Calu3 (cell line): ENCODE results near the gene GABBR1. TPM values are rescaled to one million over a fixed set of nuclear protein-coding genes. Genes with fewer than 3 reads are reported as not detected.
A peak's percentile ranks its signal among the peaks of the same experiment; 100 is the strongest.

Experiments
- BruUV-seq: library from RNA; stranded (reverse); fragments of 400-500 nt; replicated peaks from 2 replicates; lab custom pipeline; 2021; lab: Mats Ljungman, UMichigan
- CTCF ChIA-PET: fragments of 300-600 bp; sonication (Branson Sonifier 250); formaldehyde crosslinking; loops from one replicate; lab custom pipeline; 2022; ENCODE audit warnings: antibody characterized with exemption; lab: Charles Lee
- DNase-seq: peaks from one replicate; pipeline ENCODE4 v3.0.0; 2022
- H3K27ac Mint-ChIP-seq: one replicate; pipeline ENCODE4 v1.8.0; 2022; ENCODE audit warnings: mixed read lengths; ENCODE audit not compliant: unreplicated experiment
- H3K27me3 Mint-ChIP-seq: one replicate; pipeline ENCODE4 v1.8.0; 2022; ENCODE audit warnings: mixed read lengths; ENCODE audit not compliant: unreplicated experiment
- H3K36me3 Mint-ChIP-seq: one replicate; pipeline ENCODE4 v1.8.0; 2022; ENCODE audit warnings: mild to moderate bottlenecking, moderate library complexity, mixed read lengths; ENCODE audit not compliant: insufficient read depth, unreplicated experiment
- H3K4me1 Mint-ChIP-seq: one replicate; pipeline ENCODE4 v1.8.0; 2022; ENCODE audit warnings: mild to moderate bottlenecking, low read depth, mixed read lengths; ENCODE audit not compliant: unreplicated experiment
- H3K4me3 Mint-ChIP-seq: one replicate; pipeline ENCODE4 v1.8.0; 2022; ENCODE audit warnings: mild to moderate bottlenecking, low read depth, moderate library complexity, mixed read lengths; ENCODE audit not compliant: unreplicated experiment
- H3K9me3 Mint-ChIP-seq: one replicate; pipeline ENCODE4 v1.8.0; 2022; ENCODE audit warnings: low read depth, mixed read lengths; ENCODE audit not compliant: unreplicated experiment
- CTCF ChIP-seq: fragments of 200-600 bp; IDR thresholded peaks from one replicate; pipeline ENCODE4 v1.8.0; 2022; ENCODE audit warnings: antibody characterized with exemption; ENCODE audit not compliant: unreplicated experiment
- intact Hi-C: fragments of 100-400 bp; cut with micrococcal nuclease; formaldehyde crosslinking; loops from one replicate; pipeline ENCODE4 v1.10.0; 2022; ENCODE audit not compliant: unreplicated experiment
- total RNA-seq: library from RNA; stranded (reverse); gene quantifications from 2 replicates; pipeline ENCODE4 v1.2.3, GENCODE V29; 2022

The GABBR1 gene
- total RNA-seq, 1 experiment from 2014 or later: 42.2 TPM

GRCh38 chr6:29653452-29654038, 20.6 kb upstream of the GABBR1 start:
- Mint-ChIP-seq H3K4me3 (no peak overlapping the region), H3K9me3 (no peaks in the 10 kb centered on the region), H3K36me3 (peaks cover 16% of the 10 kb centered on the region), H3K4me1 (no peaks in the 10 kb centered on the region), H3K27me3 (no peaks in the 10 kb centered on the region), H3K27ac (no peak overlapping the region)
- peak; percentile 51 for DNase-seq
- CTCF ChIA-PET: interaction anchor here (0.6 to 2.6 kb wide), 15 partner anchors 8 to 779 kb away, joined by 3 to 28 read pairs (median 5); partner anchors contain the start of gene GABBR1
- no TSS peak for BruUV-seq
- intact Hi-C loops: loop anchor here (5.0 kb wide), 2 partner anchors 34 to 184 kb away; no protein-coding TSS in a partner anchor
- peak; percentile 60 for TF ChIP-seq CTCF

GRCh38 chr6:29652198-29652584, 19.2 kb upstream of the GABBR1 start:
- no peak for DNase-seq
- intact Hi-C loops: loop anchor here (5.0 kb wide), 2 partner anchors 35 to 185 kb away; no protein-coding TSS in a partner anchor
- H3K4me3 Mint-ChIP-seq: no peak overlapping the region
- peaks cover 16% of the 10 kb centered on the region for H3K36me3 Mint-ChIP-seq
- no TSS peak for BruUV-seq
- no peak for TF ChIP-seq CTCF
- H3K27ac Mint-ChIP-seq: no peak overlapping the region
- no peaks in the 10 kb centered on the region for H3K27me3 Mint-ChIP-seq
- CTCF ChIA-PET: interaction anchor here (2.1 to 2.6 kb wide), 2 partner anchors 19 to 25 kb away, joined by 10 to 28 read pairs; no protein-coding TSS in a partner anchor
- no peaks in the 10 kb centered on the region for H3K4me1 Mint-ChIP-seq
- no peaks in the 10 kb centered on the region for H3K9me3 Mint-ChIP-seq

GRCh38 chr6:29651413-29652197, 18.6 kb upstream of the GABBR1 start:
- no peaks in the 10 kb centered on the region for H3K4me1 Mint-ChIP-seq
- H3K27ac Mint-ChIP-seq: no peak overlapping the region
- no TSS peak for BruUV-seq
- TF ChIP-seq CTCF: peak; percentile 58
- H3K36me3 Mint-ChIP-seq: peaks cover 16% of the 10 kb centered on the region
- CTCF ChIA-PET: interaction anchor here (0.5 to 1.2 kb wide), 3 partner anchors 38 to 107 kb away, joined by 3 to 9 read pairs (median 5); no protein-coding TSS in a partner anchor
- no peaks in the 10 kb centered on the region for H3K9me3 Mint-ChIP-seq
- no peak for DNase-seq
- no peak overlapping the region for H3K4me3 Mint-ChIP-seq
- H3K27me3 Mint-ChIP-seq: no peaks in the 10 kb centered on the region
- intact Hi-C loops: loop anchor here (5.0 kb wide), 2 partner anchors 36 to 186 kb away; no protein-coding TSS in a partner anchor
